ENCODE data around the gene CEMIP2.
"Not testable (repeated sequence)": the region's sequence is repeated elsewhere in the genome, so short reads cannot be mapped to it uniquely, and the experiment has no call there.

The CEMIP2 gene

DNA sequence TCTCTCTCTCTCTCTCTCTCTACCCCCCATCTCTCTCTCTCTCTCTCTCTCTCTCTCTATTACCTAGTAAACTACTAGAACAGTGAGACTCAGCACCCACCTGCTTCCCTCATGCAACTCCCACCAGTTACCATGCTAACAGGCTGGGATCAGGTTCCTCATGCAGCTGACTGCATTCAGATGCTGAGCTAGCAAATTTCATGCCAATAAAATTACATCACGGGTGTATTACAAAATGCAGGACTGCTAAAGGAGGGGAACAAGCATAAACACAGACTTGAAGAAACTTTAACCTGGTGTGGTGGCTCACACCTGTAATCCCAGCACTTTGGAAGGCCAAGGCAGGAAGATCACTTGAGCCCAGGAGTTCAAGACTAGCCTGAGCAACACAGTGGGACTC, 76.0 kb downstream of the CEMIP2 start:
- ChIA-PET CTCF (interaction anchor here (5.1 kb wide), 1 partner anchor 23 kb away, joined by 24 read pairs; no protein-coding TSS in a partner anchor), POLR2A (no interaction called here)

DNA sequence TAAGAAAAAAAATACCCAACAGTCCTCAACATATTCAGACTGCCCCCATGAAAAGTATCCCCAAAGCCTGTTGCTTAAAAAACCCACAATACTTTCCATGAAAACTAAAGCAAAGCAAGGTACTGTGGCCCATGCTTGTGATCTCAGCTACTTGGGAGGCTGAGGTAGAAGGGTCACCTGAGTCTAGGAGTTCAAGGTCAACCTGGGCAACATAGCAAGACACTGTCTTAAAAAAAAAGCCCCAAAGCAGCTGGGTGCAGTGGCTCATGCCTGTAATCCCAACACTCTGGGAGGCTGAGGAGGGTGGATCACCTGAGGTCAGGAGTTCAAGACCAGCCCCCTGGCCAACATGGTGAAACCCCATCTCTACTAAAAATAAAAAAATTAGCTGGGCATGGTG, 76.7 kb downstream of the CEMIP2 start:
- ChIA-PET POLR2A (interaction anchor here (0.7 kb wide), 1 partner anchor 100 kb away, joined by 3 read pairs; no protein-coding TSS in a partner anchor), CTCF (interaction anchor here (5.1 kb wide), 1 partner anchor 24 kb away, joined by 24 read pairs; no protein-coding TSS in a partner anchor)
- not testable (repeated sequence) for DNase-seq (ENCODE audit: low read depth, low spot score); H3K4me3 ChIP-seq (ENCODE audit: low read depth, low read length)

More for the DNA sequence above, 76.0 kb downstream of the CEMIP2 start:
- TF ChIP-seq, protein P1, sequence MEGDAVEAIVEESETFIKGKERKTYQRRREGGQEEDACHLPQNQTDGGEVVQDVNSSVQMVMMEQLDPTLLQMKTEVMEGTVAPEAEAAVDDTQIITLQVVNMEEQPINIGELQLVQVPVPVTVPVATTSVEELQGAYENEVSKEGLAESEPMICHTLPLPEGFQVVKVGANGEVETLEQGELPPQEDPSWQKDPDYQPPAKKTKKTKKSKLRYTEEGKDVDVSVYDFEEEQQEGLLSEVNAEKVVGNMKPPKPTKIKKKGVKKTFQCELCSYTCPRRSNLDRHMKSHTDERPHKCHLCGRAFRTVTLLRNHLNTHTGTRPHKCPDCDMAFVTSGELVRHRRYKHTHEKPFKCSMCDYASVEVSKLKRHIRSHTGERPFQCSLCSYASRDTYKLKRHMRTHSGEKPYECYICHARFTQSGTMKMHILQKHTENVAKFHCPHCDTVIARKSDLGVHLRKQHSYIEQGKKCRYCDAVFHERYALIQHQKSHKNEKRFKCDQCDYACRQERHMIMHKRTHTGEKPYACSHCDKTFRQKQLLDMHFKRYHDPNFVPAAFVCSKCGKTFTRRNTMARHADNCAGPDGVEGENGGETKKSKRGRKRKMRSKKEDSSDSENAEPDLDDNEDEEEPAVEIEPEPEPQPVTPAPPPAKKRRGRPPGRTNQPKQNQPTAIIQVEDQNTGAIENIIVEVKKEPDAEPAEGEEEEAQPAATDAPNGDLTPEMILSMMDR (IDR thresholded peaks at IDR 0.05; ENCODE audit: insufficient read depth, low read length, missing control alignments), result no peak
- no peak for DNase-seq (ENCODE audit: low read depth, low spot score)
- no peak overlapping the region for H3K4me3 ChIP-seq (ENCODE audit: low read depth, low read length)

DNA sequence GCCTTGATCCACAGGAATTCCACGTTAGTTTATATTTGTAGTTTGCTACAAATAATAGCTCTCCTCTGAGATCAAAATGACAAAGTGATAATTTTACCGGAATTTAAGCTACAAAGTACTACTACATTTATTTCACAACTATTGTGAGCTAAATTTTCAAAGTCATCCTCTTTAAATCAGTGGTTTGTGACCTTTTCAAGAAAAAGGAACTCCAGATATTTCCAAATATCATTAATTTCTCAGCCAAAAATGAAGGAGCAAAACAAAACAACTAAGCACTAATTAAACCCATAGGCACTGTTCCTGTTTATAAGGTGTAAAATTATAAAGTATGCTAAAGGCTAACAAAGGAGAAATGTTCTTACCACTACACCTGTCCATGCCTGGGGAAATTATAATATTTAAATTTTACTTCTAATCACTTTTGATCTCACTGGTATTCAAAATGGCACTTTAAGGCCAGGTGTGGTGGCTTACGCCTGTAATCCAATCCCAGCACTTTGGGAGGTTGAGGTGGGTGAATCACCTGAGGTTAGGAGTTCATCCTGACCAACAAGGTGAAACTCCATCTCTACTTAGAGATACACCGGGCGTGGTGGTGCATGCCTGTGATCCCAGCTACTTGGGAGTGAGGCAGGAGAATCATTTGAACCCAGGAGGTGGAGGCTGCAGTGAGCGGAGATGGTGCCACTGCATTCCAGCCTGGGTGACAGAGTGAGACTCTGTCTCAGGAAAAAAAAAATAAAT, 77.5 kb downstream of the CEMIP2 start:
- DNase-seq (ENCODE audit: low read depth, low spot score), result no peak
- POLR2A ChIA-PET, result interaction anchor here (0.7 kb wide), 1 partner anchor 99 kb away, joined by 3 read pairs; no protein-coding TSS in a partner anchor
- TF ChIP-seq, protein P1 (IDR thresholded peaks at IDR 0.05; ENCODE audit: insufficient read depth, low read length, missing control alignments), result no peak
- no peak overlapping the region for H3K4me3 ChIP-seq (ENCODE audit: low read depth, low read length)
- CTCF ChIA-PET, result interaction anchor here (2.2 to 5.1 kb wide), 3 partner anchors 25 to 87 kb away, joined by 4 to 24 read pairs (median 12); no protein-coding TSS in a partner anchor

DNA sequence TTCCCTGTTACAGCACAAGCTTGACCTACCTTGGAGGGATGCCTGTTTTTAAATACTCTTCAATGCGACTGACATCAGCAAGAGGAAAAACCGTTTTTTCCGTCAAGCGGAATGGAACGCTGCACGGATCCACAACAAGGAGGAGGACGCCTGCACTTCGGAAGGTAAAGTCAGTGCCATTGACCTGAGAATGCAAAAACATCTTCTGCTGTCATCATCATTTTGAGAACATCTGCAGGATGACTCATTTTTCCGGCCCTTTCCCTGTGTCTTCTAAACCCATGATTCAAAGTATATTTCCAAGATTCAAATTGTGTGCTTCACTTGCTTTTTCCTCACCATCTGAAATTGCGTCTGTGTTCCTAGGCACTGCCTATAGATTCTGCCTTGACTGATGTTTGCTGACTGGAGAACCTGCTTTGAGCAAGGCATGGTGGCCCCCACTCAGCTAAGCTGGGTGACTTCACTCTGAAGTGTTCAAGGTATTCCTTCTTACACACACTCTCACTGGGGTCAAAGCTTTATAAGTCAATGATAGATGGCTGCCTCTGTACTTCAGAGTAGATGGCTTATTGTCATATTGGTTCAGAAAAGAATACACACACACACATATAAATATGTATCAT, 78.1 kb downstream of the CEMIP2 start:
- TF ChIP-seq, protein P1 (IDR thresholded peaks at IDR 0.05; ENCODE audit: insufficient read depth, low read length, missing control alignments), result no peak
- no peak for DNase-seq (ENCODE audit: low read depth, low spot score)
- no peak overlapping the region for H3K4me3 ChIP-seq (ENCODE audit: low read depth, low read length)
- ChIA-PET CTCF (interaction anchor here (2.2 to 5.1 kb wide), 3 partner anchors 25 to 86 kb away, joined by 4 to 24 read pairs (median 12); no protein-coding TSS in a partner anchor), POLR2A (no interaction called here)

DNA sequence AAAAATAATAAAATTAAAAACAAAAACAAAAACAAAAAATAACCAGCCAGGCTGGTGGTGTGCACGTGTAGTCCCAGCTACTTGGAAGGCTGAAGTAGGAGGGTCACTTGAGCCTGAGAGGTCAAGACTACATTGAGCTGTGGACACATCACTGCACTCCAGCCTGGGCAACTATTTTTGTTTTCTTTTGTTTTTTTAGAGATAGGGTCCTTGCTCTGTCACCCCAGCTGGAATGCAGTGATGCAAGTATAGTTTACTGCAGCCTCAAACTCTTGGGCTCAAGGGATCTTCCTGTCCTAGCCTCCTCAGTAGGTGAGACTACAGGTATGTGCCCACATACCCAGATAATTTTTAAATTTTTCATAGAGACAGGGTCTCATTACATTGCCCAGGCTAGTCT, 80.6 kb downstream of the CEMIP2 start:
- ChIA-PET POLR2A (no interaction called here), CTCF (interaction anchor here (0.9 kb wide), 1 partner anchor 83 kb away, joined by 4 read pairs; no protein-coding TSS in a partner anchor)
- no peak overlapping the region for H3K4me3 ChIP-seq (ENCODE audit: low read depth, low read length)
- TF ChIP-seq, protein P1 (IDR thresholded peaks at IDR 0.05; ENCODE audit: insufficient read depth, low read length, missing control alignments), result no peak
- no peak for DNase-seq (ENCODE audit: low read depth, low spot score)

GRCh38 chr9:71685988-71686387, 82.3 kb downstream of the CEMIP2 start:
- DNase-seq (ENCODE audit: low read depth, low spot score), result no peak
- ChIA-PET POLR2A (no interaction called here), CTCF (interaction anchor here (1.7 to 4.6 kb wide), 4 partner anchors 14 to 133 kb away, joined by 5 to 24 read pairs (median 11); no protein-coding TSS in a partner anchor)
- TF ChIP-seq, protein P1 (IDR thresholded peaks at IDR 0.05; ENCODE audit: insufficient read depth, low read length, missing control alignments), result no peak
- H3K4me3 ChIP-seq (ENCODE audit: low read depth, low read length), result no peak overlapping the region

Data from AG04449 (cell line).